HepG2 (cell line): ENCODE results near the gene GGTLC2. TPM values are rescaled to one million over a fixed set of nuclear protein-coding genes. Genes with fewer than 3 reads are reported as not detected.

Experiments used
- ATAC-seq: fragments of 200-7000 bp; cut with Tn5 transposase; 3 replicates; pipeline ENCODE4 v1.9.1; 2020; ENCODE audit warnings: mild to moderate bottlenecking, moderate library complexity
- BruUV-seq: library from RNA; stranded (reverse); fragments of 400-500 nt; replicated peaks from 2 replicates; lab custom pipeline; 2021; lab: Mats Ljungman, UMichigan
- CTCF ChIA-PET: fragments of 300-600 bp; formaldehyde crosslinking; extraction: SDS; loops from one replicate; lab custom pipeline; 2021; ENCODE audit warnings: low total read pairs, inconsistent platforms, low intra/inter-chr PET ratio; lab: Yijun Ruan, JAX
- POLR2A ChIA-PET: fragments of 350-600 bp; sonication (Branson Sonifier 250); formaldehyde crosslinking; loops from one replicate; lab custom pipeline; 2020; ENCODE audit warnings: antibody characterized with exemption, inconsistent platforms; lab: Yijun Ruan, JAX
- DNase-seq: peaks from one replicate; pipeline ENCODE4 v3.0.0-alpha.2; 2015; ENCODE audit warnings: low spot score
- FAIRE-seq: peaks from 3 replicates; lab custom pipeline; 2011; peaks lifted over from hg19 to GRCh38; lab: Jason Lieb, UNC
- H2AFZ ChIP-seq: one replicate; pipeline ENCODE4 v1.6.1; 2011; ENCODE audit warnings: low read length, inconsistent platforms
- H3K27ac ChIP-seq: fragments of 300-600 bp; 3 replicates; pipeline ENCODE4 v1.8.0; 2011; ENCODE audit warnings: mixed run types, mild to moderate bottlenecking, mixed read lengths, low read length, inconsistent platforms; ENCODE audit not compliant: insufficient read depth; ENCODE audit errors: extremely low read length
- H3K27me3 ChIP-seq, 2 experiments: fragments of 200-600 bp in 1 of 2; 2 replicates in 1 of 2; 3 replicates in 1 of 2; pipeline versions ENCODE4 v1.6.0 to v1.8.0; 2011; ENCODE audit warnings: low read length in 2 of 2, mild to moderate bottlenecking in 2 of 2, moderate library complexity in 2 of 2, inconsistent platforms in 1 of 2; ENCODE audit not compliant: insufficient read depth in 2 of 2, control insufficient read depth in 1 of 2
- H3K36me3 ChIP-seq, 2 experiments: fragments of 200-600 bp in 1 of 2; replicated peaks in 1 of 2; 2 replicates in 1 of 2; 3 replicates in 1 of 2; pipeline versions ENCODE4 v1.5.1 to v1.8.0; 2011; ENCODE audit warnings: low read length in 2 of 2, inconsistent platforms in 1 of 2; ENCODE audit not compliant: insufficient read depth in 2 of 2, control insufficient read depth in 1 of 2
- H3K4me1 ChIP-seq: 2 replicates; pipeline ENCODE4 v1.5.1; 2012; ENCODE audit warnings: low read length, inconsistent platforms; ENCODE audit not compliant: insufficient read depth
- H3K4me2 ChIP-seq: 2 replicates; pipeline ENCODE4 v1.6.0; 2011; ENCODE audit warnings: low read depth, low read length, inconsistent platforms
- H3K4me3 ChIP-seq, 3 experiments: fragments of 200-600 bp in 1 of 3; sonication (generic), shearing (Covaris generic) in 1 of 3; replicated peaks in 1 of 3; 2 replicates each; pipeline ENCODE4 v1.5.1; 2011 to 2016; ENCODE audit warnings: low read length in 3 of 3, inconsistent platforms in 2 of 3, low read depth in 2 of 3, mild to moderate bottlenecking in 2 of 3, control low read depth in 1 of 3, mixed read lengths in 1 of 3; ENCODE audit not compliant: insufficient read depth in 1 of 3
- H3K79me2 ChIP-seq: one replicate; pipeline ENCODE4 v1.6.1; 2011; ENCODE audit warnings: low read length, inconsistent platforms; ENCODE audit not compliant: insufficient read depth
- H3K9ac ChIP-seq: 2 replicates; pipeline ENCODE4 v1.6.0; 2011; ENCODE audit warnings: mild to moderate bottlenecking, low read depth, low read length, inconsistent platforms; ENCODE audit not compliant: insufficient read depth
- H3K9me3 ChIP-seq: 2 replicates; pipeline ENCODE4 v1.5.1; 2012; ENCODE audit warnings: mild to moderate bottlenecking, low read length
- H4K20me1 ChIP-seq: 2 replicates; pipeline ENCODE4 v1.6.0; 2011; ENCODE audit warnings: inconsistent platforms, mild to moderate bottlenecking, low read length, moderate library complexity; ENCODE audit not compliant: insufficient read depth
- GMEB1 ChIP-seq: sonication (generic); formaldehyde crosslinking; IDR thresholded peaks from 2 replicates; pipeline ENCODE4 v1.5.1; 2020; ENCODE audit warnings: missing genetic modification reagents, mild to moderate bottlenecking, borderline replicate concordance
- MAFK ChIP-seq, 2 experiments: IDR thresholded peaks in 1 of 2; conservative IDR thresholded peaks in 1 of 2; 2 replicates each; pipeline ENCODE4 v1.6.1; 2011; ENCODE audit warnings: improper control_type of control experiment in 2 of 2, low read length in 2 of 2
- MXI1 ChIP-seq: IDR thresholded peaks from 3 replicates; pipeline ENCODE4 v1.6.1; 2012; ENCODE audit warnings: low read depth, low read length, inconsistent platforms, borderline replicate concordance
- NFYB ChIP-seq: sonication (generic); formaldehyde crosslinking; IDR thresholded peaks from 2 replicates; pipeline ENCODE4 v1.4.0; 2020; ENCODE audit warnings: missing genetic modification reagents
- NKX3-1 ChIP-seq: sonication (generic); formaldehyde crosslinking; IDR thresholded peaks from 2 replicates; pipeline ENCODE4 v1.5.0; 2020; ENCODE audit warnings: missing genetic modification reagents
- SIN3B ChIP-seq: fragments of 150-350 bp; IDR thresholded peaks from 2 replicates; pipeline ENCODE4 v1.6.1; 2014; ENCODE audit warnings: low read length
- TAF15 ChIP-seq: fragments of 200-400 bp; formaldehyde crosslinking; IDR thresholded peaks from one replicate; pipeline ENCODE4 v1.6.1; 2018; ENCODE audit warnings: mild to moderate bottlenecking, low read depth, low read length; ENCODE audit not compliant: poor library complexity, severe bottlenecking
- TBP ChIP-seq: sonication (generic); formaldehyde crosslinking; IDR thresholded peaks from 2 replicates; pipeline ENCODE4 v1.5.0; 2020; ENCODE audit warnings: missing genetic modification reagents
- ZNF207 ChIP-seq: fragments of 450-650 bp; IDR thresholded peaks from 2 replicates; pipeline ENCODE4 v1.6.1; 2016; ENCODE audit warnings: antibody characterized with exemption, borderline replicate concordance
- ZNF432 ChIP-seq: sonication (generic); formaldehyde crosslinking; IDR thresholded peaks from 2 replicates; pipeline ENCODE4 v1.5.0; 2020; ENCODE audit warnings: missing genetic modification reagents, mild to moderate bottlenecking, borderline replicate concordance
- ZNF704 ChIP-seq: sonication (generic); formaldehyde crosslinking; IDR thresholded peaks from 2 replicates; pipeline ENCODE4 v1.8.1; 2023; ENCODE audit warnings: mild to moderate bottlenecking, inconsistent platforms, moderate library complexity, missing genetic modification reagents, borderline replicate concordance
- ZSCAN20 ChIP-seq: sonication (generic); formaldehyde crosslinking; IDR thresholded peaks from 2 replicates; pipeline ENCODE4 v1.4.0; 2020; ENCODE audit warnings: missing genetic modification reagents, mild to moderate bottlenecking, borderline replicate concordance
- WGBS: methylation state at CpG from one replicate; pipeline ENCODE4 v1.1.6; 2017; ENCODE audit warnings: low lambda C conversion rate; 5-methylcytosine and 5-hydroxymethylcytosine counted together
- in situ Hi-C: cut with HindIII; loops from 2 replicates; pipeline ENCODE4 v1.10.0; 2017; ENCODE audit warnings: low pct_unique_long_range_greater_than_20kb; ENCODE audit not compliant: extremely low pct_ligation_motif_present
- intact Hi-C: fragments of 100-400 bp; cut with micrococcal nuclease; formaldehyde crosslinking; loops from one replicate; pipeline ENCODE4 v1.10.0; 2022; ENCODE audit not compliant: unreplicated experiment
- polyA plus RNA-seq, 8 experiments: library from polyadenylated mRNA; depleted of rRNA in 3 of 8; stranded (reverse) in 7 of 8; unstranded in 1 of 8; fragments of >200 nt; fragmentation: Illumina TruSeq in 4 of 8; extraction: Trizol in 4 of 8; gene quantifications; 2 replicates each; pipeline versions ENCODE4 v1.2.1 to v1.2.3, GENCODE V29; 2011 to 2016; ENCODE audit warnings: low read depth in 4 of 8, missing spikeins in 1 of 8, mixed read lengths in 1 of 8; ENCODE audit not compliant: insufficient read depth in 1 of 8
- total RNA-seq, 5 experiments: library from RNA; depleted of rRNA; stranded (reverse); fragments of >200 nt; fragmentation: Illumina TruSeq; extraction: Trizol; gene quantifications; 2 replicates each; pipeline ENCODE4 v1.2.3, GENCODE V29; 2016; ENCODE audit warnings: low read depth in 1 of 5
- TF ChIP-seq, protein P1 (sequence below): sonication (generic); formaldehyde crosslinking; IDR thresholded peaks from 2 replicates; pipeline ENCODE4 v1.4.0; 2020; ENCODE audit warnings: missing genetic modification reagents, low read depth, mild to moderate bottlenecking, borderline replicate concordance

The GGTLC2 gene
- total and polyA plus RNA-seq, 2 of the 13 experiments (the other 11 are each of a cell fraction or from before 2014, with no cell fraction given) = not detected

DNA sequence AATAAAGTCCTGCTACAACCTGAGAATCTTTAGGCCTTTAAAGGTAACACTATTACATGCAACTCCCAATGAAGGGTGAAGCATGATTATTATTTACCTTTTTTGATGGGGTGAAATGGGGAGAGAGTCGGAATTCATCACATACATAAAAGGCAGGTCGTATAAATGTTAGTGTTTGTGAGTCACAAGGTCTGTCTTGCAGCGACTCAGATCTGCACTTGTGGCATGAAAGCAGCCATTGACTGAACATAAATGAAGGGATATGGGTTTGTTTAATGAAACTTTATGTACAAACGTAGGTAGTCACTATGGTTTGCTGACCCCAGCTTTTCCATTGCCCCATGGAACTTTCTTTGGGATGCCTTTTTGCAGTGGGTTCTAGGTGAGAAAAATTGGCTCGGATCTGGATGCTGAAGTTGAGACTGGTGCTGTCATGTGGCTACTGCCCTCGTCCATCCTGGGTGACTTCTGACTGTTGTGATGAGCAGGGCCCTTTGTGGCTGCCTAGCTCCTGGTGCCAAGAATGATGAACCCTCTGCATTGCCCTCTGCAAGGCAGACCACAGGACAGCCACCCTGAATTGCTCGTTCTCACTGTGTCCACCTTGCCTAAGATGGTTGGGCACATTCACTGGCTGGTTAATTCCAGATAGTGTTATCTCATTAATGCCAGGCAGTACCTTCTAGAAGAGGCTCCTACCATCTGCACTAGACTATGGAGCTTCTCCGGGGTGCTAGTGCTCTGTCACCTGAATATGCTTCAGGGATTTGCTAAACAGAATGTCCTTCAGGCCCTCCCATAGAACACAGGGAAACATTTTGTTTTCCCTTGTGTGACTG lies 11.3 kb downstream of the GGTLC2 start:
- Histone ChIP-seq H3K27ac (no peak overlapping the region), H3K9ac (no peak overlapping the region), H3K4me1 (no peaks in the 10 kb centered on the region), H3K79me2 (no peaks in the 10 kb centered on the region), H3K36me3 (no peaks in the 10 kb centered on the region), H3K4me2 (no peak overlapping the region), H3K9me3 (no peaks in the 10 kb centered on the region), H4K20me1 (no peaks in the 10 kb centered on the region), H2AFZ (no peak overlapping the region), H3K27me3 (peaks cover 0 to 14% of the 10 kb centered on the region in 2 experiments; a peak in 2 of 5 replicates), H3K4me3 (no peak overlapping the region)
- intact Hi-C loops = no loop called here
- DNase-seq = no peak
- BruUV-seq = no TSS peak
- no peak for ATAC-seq
- ChIA-PET POLR2A (no interaction called here), CTCF (no interaction called here)
- FAIRE-seq = no peak
- 0% methylated on average over 5 of the region's 8 CpGs for WGBS
- in situ Hi-C loops = no loop called here
- TF ChIP-seq MXI1 (no peak), TAF15 (no peak)

DNA sequence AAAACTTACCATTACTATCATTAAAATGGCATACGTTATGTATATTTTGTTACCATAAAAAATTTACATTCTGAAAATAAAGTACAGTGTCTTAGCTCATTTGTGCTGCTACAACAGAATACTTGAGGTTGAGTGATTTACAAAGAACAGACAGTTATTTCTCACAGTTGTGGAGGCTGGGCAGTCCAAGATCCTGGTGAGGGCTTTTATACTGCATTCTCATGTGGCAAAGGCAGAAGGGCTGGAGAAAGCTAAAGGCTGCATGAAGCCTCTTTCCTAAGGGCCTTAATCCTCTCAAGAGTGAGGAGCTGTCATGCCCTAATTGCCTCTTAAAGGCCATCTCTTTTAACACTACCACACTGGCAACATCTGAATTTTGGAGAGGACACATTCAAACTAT lies 13.3 kb downstream of the GGTLC2 start:
- H3K27me3 ChIP-seq = peaks cover 2 to 30% of the 10 kb centered on the region in 2 experiments; a peak in 4 of 5 replicates
- ChIA-PET CTCF (no interaction called here), POLR2A (no interaction called here)
- H3K79me2 ChIP-seq = no peaks in the 10 kb centered on the region
- FAIRE-seq = no peak
- H3K9me3 ChIP-seq = no peaks in the 10 kb centered on the region
- DNase-seq = no peak
- no peak overlapping the region for H3K4me2 ChIP-seq
- no peak for ATAC-seq
- 62% methylated on average over 1 of the region's 1 CpG for WGBS
- intact Hi-C loops = no loop called here
- H3K4me3 ChIP-seq = no peak overlapping the region
- H3K36me3 ChIP-seq = no peaks in the 10 kb centered on the region
- no peaks in the 10 kb centered on the region for H3K4me1 ChIP-seq
- no TSS peak for BruUV-seq
- no peaks in the 10 kb centered on the region for H4K20me1 ChIP-seq
- in situ Hi-C loops = no loop called here
- no peak overlapping the region for H3K9ac ChIP-seq
- H3K27ac ChIP-seq = no peak overlapping the region
- H2AFZ ChIP-seq = no peak overlapping the region
- no peak for TF ChIP-seq ZNF207
- TF ChIP-seq ZNF704 (CRISPR knock-in tag) = no peak
- no peak for TF ChIP-seq NKX3-1 (CRISPR knock-in tag)
- TF ChIP-seq MAFK (conservative IDR thresholded peaks at IDR 0.05 in 1 of 2, IDR thresholded peaks at IDR 0.05 in 1 of 2; ENCODE audit: low read length in 2 of 2) = no peak
- TF ChIP-seq, protein P1, sequence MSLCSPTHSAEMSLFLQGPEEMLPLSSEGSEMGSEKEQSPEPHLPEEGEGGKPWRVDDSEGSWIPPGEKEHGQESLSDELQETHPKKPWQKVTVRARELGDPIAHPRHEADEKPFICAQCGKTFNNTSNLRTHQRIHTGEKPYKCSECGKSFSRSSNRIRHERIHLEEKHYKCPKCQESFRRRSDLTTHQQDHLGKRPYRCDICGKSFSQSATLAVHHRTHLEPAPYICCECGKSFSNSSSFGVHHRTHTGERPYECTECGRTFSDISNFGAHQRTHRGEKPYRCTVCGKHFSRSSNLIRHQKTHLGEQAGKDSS = no peak
- TF ChIP-seq GMEB1 = no peak
- no peak for TF ChIP-seq ZNF432 (CRISPR knock-in tag)
- no peak for TF ChIP-seq NFYB (CRISPR knock-in tag)
- no peak for TF ChIP-seq ZSCAN20 (CRISPR knock-in tag)
- TF ChIP-seq SIN3B = no peak
- no peak for TF ChIP-seq TBP (CRISPR knock-in tag)
